GM12865 (cell line): ENCODE measurements around the gene NTN1.

Experiments used
- DNase-seq: peaks from one replicate; pipeline ENCODE4 v3.0.0; 2010; ENCODE audit warnings: low read depth
- H3K4me3 ChIP-seq: 2 replicates; pipeline ENCODE4 v1.5.1; 2011; ENCODE audit warnings: mild to moderate bottlenecking, low read depth, low read length, control low read depth
- TF ChIP-seq, protein P1 (sequence below): IDR thresholded peaks from 2 replicates; pipeline ENCODE4 v1.5.1; 2011; ENCODE audit warnings: low read length, control low read depth, low read depth, inconsistent platforms; ENCODE audit not compliant: insufficient read depth; ENCODE audit errors: missing control alignments

Gene NTN1

DNA sequence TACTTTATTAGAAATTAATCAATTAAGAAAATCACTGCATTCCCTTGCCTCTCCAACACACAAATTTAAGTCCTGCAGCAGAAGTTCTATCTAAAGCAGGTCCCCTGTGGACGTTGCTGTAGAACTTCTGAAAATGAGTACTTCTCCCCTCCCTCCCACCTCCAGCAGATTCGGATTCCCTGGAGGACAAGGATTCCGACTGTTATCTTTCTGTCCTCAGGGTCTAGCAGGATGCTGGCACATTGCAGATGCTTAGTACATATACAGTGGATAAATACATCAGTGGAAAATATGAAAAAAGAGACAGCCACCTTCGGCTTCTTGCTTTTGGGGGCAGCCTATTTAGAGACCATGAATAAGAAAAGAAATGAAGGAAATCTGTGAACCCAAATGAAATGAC is 32.1 kb downstream of the NTN1 start:
- no peak for DNase-seq
- H3K4me3 ChIP-seq = no peak overlapping the region
- TF ChIP-seq, protein P1, sequence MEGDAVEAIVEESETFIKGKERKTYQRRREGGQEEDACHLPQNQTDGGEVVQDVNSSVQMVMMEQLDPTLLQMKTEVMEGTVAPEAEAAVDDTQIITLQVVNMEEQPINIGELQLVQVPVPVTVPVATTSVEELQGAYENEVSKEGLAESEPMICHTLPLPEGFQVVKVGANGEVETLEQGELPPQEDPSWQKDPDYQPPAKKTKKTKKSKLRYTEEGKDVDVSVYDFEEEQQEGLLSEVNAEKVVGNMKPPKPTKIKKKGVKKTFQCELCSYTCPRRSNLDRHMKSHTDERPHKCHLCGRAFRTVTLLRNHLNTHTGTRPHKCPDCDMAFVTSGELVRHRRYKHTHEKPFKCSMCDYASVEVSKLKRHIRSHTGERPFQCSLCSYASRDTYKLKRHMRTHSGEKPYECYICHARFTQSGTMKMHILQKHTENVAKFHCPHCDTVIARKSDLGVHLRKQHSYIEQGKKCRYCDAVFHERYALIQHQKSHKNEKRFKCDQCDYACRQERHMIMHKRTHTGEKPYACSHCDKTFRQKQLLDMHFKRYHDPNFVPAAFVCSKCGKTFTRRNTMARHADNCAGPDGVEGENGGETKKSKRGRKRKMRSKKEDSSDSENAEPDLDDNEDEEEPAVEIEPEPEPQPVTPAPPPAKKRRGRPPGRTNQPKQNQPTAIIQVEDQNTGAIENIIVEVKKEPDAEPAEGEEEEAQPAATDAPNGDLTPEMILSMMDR = no peak

DNA sequence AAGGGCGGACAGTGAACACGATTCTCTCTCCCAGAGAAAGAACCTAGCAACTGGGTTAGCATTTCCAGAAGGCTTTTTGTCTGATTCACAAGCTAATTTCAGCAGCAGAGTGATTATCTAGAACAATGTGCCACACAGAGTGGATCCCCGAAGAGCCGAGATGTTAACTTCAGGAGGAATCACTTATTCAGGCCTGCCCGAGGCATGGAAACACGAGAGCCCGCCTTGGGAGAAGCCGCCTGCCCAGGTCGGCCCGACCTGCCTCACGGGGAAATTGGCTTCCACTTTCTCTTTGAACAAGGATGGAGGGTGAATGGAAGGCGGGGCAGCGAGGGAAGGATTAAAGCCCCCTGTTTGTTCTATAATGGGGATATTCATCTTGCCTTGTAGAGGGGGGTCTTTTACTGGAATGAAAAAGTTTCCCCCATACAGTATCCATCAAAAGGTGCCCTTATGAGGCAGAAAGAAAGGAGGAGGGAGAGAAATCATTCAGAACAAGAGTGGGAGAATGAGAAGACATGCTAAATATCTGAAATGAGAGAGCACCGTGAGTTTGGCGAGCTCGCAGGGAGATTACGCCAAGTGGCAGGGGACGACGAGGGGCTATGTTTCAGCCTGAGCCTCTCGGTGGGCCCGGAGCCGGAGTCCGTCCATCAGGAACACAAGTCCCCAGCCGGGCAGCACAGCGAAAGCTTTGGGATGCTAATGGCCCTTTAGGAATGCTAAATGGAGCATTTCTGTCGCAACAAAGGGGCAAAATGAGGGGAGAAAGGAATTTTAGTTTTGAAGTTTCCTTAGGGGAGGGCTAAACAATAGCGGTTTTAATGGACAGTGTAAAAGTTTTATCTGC is 33.0 kb downstream of the NTN1 start:
- TF ChIP-seq, protein P1 = no peak
- no peak overlapping the region for H3K4me3 ChIP-seq
- DNase-seq = no peak

DNA sequence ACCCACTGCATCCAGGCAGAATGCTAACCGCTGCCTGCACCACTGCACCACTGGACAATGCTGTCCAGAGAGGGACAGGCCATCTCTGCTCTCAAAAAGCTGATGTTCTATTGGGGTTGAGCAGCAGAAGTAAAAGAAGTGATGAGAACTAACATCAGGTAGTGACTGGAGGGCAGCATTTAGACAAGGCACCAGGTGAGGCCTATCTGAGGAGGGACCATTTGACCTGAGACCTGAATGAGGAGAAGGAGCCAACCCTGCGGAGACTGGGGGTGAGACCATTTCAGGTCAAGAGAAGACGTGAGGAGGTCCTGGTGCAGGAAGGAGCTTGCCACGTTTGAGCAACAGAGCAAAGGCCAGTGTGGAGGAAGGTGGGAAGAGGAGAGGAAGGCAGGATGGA is 34.0 kb downstream of the NTN1 start:
- TF ChIP-seq, protein P1 = no peak
- DNase-seq = no peak
- no peak overlapping the region for H3K4me3 ChIP-seq

DNA sequence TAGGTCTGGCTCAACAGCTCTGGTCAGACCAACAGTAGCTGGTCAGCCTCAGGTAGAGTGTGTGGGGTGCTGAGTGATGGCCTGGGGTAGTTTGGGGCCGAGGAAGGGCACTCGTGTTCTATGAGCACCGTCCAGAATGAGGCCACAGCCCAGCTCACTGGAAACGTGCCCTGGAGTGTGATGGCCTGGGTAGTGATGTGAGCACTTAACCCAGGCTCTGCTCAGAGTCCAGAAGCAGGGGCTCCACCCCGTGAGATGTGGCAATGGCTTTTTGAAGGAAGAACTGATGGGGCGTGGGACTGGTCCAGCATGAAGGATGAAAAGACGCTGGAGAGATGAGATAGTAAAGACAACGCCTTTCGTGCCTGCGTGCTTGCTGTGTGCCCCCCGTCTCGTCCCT is 35.3 kb downstream of the NTN1 start:
- no peak for DNase-seq
- TF ChIP-seq, protein P1 = no peak
- H3K4me3 ChIP-seq = no peak overlapping the region

DNA sequence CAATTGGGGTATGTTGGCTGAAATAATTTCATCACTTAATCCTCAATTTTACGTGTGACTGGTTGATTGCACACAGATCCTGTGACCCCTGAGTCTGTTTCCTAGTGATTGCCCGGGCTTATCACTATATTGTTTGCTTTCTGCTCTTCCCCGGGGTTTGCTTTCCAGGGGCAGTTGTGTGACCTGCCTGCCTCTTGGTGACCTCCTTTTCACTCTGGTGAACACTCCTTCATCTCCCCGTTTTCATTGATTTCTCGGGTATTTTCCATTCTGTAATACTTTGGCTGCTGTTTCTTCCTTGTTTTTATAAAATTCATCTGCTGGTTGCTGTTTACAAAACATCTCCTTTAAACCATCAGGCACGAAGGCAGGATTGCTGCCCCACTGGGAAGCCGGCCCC is 36.0 kb downstream of the NTN1 start:
- no peak overlapping the region for H3K4me3 ChIP-seq
- TF ChIP-seq, protein P1 = no peak
- no peak for DNase-seq

DNA sequence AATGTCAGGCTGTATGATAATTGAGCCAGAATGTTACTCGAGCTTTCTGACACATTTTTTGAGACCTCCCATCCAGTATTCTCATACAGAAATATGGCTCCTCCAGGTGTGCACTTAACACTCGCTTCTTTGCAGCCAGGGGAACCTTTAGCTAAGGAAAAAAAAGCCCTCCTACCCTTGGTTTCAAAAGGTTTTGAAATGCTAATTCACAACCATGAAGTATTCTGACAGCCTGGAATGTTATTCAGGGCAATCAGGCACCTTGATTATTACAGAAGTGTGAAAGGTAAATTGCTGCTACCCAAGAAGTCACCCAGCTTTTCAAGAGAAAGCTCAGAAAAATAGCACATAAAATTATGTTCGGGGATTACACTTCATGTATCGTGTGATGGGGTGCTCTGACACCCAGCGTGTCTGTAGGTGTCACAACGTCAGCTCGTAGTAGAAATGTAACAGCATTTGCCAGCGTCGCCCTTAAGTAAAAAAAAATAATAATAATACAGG is 41.1 kb downstream of the NTN1 start:
- no peak overlapping the region for H3K4me3 ChIP-seq
- no peak for DNase-seq

More for the DNA sequence above, 41.1 kb downstream of the NTN1 start:
- TF ChIP-seq, protein P1 = no peak
